GM12878 (cell line): ENCODE data around the gene PLXDC1. TPM values are rescaled to one million over a fixed set of nuclear protein-coding genes. Genes with fewer than 3 reads are reported as not detected.
A peak's percentile ranks its signal among the peaks of the same experiment; 100 is the strongest.

Source experiments
- ATF7 ChIP-seq: fragments of 450-650 bp; IDR thresholded peaks from 2 replicates; pipeline ENCODE4 v1.6.1; 2016; ENCODE audit warnings: low read depth, mild to moderate bottlenecking
- CREB1 ChIP-seq: IDR thresholded peaks from 2 replicates; pipeline ENCODE4 v1.6.1; 2012; ENCODE audit warnings: low read depth, mild to moderate bottlenecking, inconsistent platforms
- EP300 ChIP-seq, 2 experiments: fragments of 150-350 bp in 1 of 2; IDR thresholded peaks; 2 replicates each; pipeline ENCODE4 v1.6.1; 2011 to 2012; ENCODE audit warnings: low read depth in 2 of 2, low read length in 2 of 2, borderline replicate concordance in 1 of 2, improper control_type of control experiment in 1 of 2, inconsistent platforms in 1 of 2; ENCODE audit not compliant: control insufficient read depth in 1 of 2
- FOXK2 ChIP-seq: fragments of 450-650 bp; IDR thresholded peaks from 2 replicates; pipeline ENCODE4 v1.6.1; 2017; ENCODE audit warnings: mild to moderate bottlenecking, moderate library complexity
- HDGF ChIP-seq: fragments of 450-650 bp; IDR thresholded peaks from 2 replicates; pipeline ENCODE4 v1.6.1; 2016; ENCODE audit warnings: antibody characterized with exemption
- JUNB ChIP-seq: IDR thresholded peaks from 2 replicates; pipeline ENCODE4 v1.6.1; 2016; ENCODE audit warnings: antibody characterized with exemption, mild to moderate bottlenecking
- KDM1A ChIP-seq: fragments of 200-600 bp; sonication (generic); IDR thresholded peaks from 2 replicates; pipeline ENCODE4 v1.6.1; 2016; ENCODE audit warnings: borderline replicate concordance
- MTA2 ChIP-seq: fragments of 450-650 bp; IDR thresholded peaks from 2 replicates; pipeline ENCODE4 v1.6.1; 2016; ENCODE audit warnings: low read depth, mild to moderate bottlenecking, moderate library complexity
- NFXL1 ChIP-seq: fragments of 450-650 bp; IDR thresholded peaks from 2 replicates; pipeline ENCODE4 v1.6.1; 2017; ENCODE audit warnings: antibody characterized with exemption, mild to moderate bottlenecking, borderline replicate concordance
- PKNOX1 ChIP-seq: fragments of 450-650 bp; IDR thresholded peaks from 2 replicates; pipeline ENCODE4 v1.6.1; 2016; ENCODE audit warnings: mild to moderate bottlenecking
- RELA ChIP-seq: fragments of 450-650 bp; IDR thresholded peaks from 2 replicates; pipeline ENCODE4 v1.8.0; 2014; ENCODE audit warnings: borderline replicate concordance; ENCODE audit not compliant: partially characterized antibody
- USF1 ChIP-seq: IDR thresholded peaks from 2 replicates; pipeline ENCODE4 v1.6.1; 2011; ENCODE audit warnings: borderline replicate concordance, low read depth, mild to moderate bottlenecking, moderate library complexity, mixed read lengths, low read length; ENCODE audit not compliant: insufficient read depth; ENCODE audit errors: extremely low read length
- YY1 ChIP-seq: IDR thresholded peaks from 2 replicates; pipeline ENCODE4 v1.6.1; 2011; ENCODE audit warnings: low read depth, mild to moderate bottlenecking, low read length
- ZNF217 ChIP-seq: fragments of 450-650 bp; IDR thresholded peaks from 2 replicates; pipeline ENCODE4 v1.6.1; 2017; ENCODE audit warnings: antibody characterized with exemption, mild to moderate bottlenecking
- ZNF687 ChIP-seq: fragments of 450-650 bp; IDR thresholded peaks from 2 replicates; pipeline ENCODE4 v1.6.1; 2017; ENCODE audit warnings: mild to moderate bottlenecking, moderate library complexity
- ZZZ3 ChIP-seq: IDR thresholded peaks from 2 replicates; pipeline ENCODE4 v1.6.1; 2011; ENCODE audit warnings: low read depth; ENCODE audit not compliant: control insufficient read depth, insufficient read length
- polyA plus RNA-seq, 11 experiments: library from polyadenylated mRNA; depleted of rRNA in 4 of 11; unstranded in 6 of 11; stranded (reverse) in 5 of 11; fragments of >200 nt; fragmentation: Nextera tagmentation in 4 of 11; fragmentation: Illumina TruSeq in 1 of 11; extraction: Ambion mirVana in 4 of 11; extraction: Trizol in 1 of 11; gene quantifications; 1 replicate in 1 of 11; 2 replicates in 10 of 11; pipeline versions ENCODE4 v1.2.1 to v1.2.3, GENCODE V29; 2011 to 2016; ENCODE audit warnings: inconsistent platforms in 2 of 11, missing spikeins in 2 of 11, low read depth in 1 of 11
- total RNA-seq, 4 experiments: library from RNA; depleted of rRNA in 3 of 4; stranded (reverse); fragments of >200 nt in 3 of 4; fragmentation: Illumina TruSeq in 1 of 4; extraction: Trizol in 1 of 4; gene quantifications; 2 replicates each; pipeline versions ENCODE4 v1.2.1 to v1.2.3, GENCODE V29; 2013 to 2021

PLXDC1 gene
- total and polyA plus RNA-seq, 10 of the 15 experiments (the other 5 are each of a cell fraction or from before 2014, with no cell fraction given), result 0.03 to 0.30 (median 0.22) TPM; not detected in 7

- peak; percentile 22; the same call in 1 of the 2 replicates for TF ChIP-seq MTA2
- TF ChIP-seq HDGF, result peak; percentile 78; the same call in 1 of the 2 replicates
- TF ChIP-seq PKNOX1, result peak; percentile 98
- no peak for TF ChIP-seq NFXL1
- TF ChIP-seq JUNB, result no peak
- no peak for TF ChIP-seq KDM1A
- TF ChIP-seq RELA, result peak; percentile 20
- TF ChIP-seq FOXK2, result no peak
- no peak for TF ChIP-seq USF1
- no peak for TF ChIP-seq ZNF217
- TF ChIP-seq ATF7, result no peak
- no peak for TF ChIP-seq ZZZ3
- no peak for TF ChIP-seq EP300 (IDR thresholded peaks at IDR 0.05; ENCODE audit: borderline replicate concordance in 1 of 2, control insufficient read depth in 1 of 2, low read depth in 2 of 2, low read length in 2 of 2)
- TF ChIP-seq YY1, result 0 out of 2 replicates have a peak, but pooled peaks have one; percentile 46
- TF ChIP-seq CREB1, result 0 out of 2 replicates have a peak, but pooled peaks have one; percentile 36
- TF ChIP-seq ZNF687, result 0 out of 2 replicates have a peak, but pooled peaks have one; percentile 23
Measured at GRCh38 chr17:39164675-39165143, 13.3 kb upstream of the PLXDC1 start (continued).
